HG03045 (cell line): ENCODE data around the gene SPATA3.
"Not testable (repeated sequence)": the region's sequence is repeated elsewhere in the genome, so short reads cannot be mapped to it uniquely, and the experiment has no call there.

ENCODE experiments used
- ATAC-seq: cut with Tn5 transposase; IDR thresholded peaks from one replicate; pipeline ENCODE4 v1.9.1; 2021; ENCODE audit warnings: mild to moderate bottlenecking, moderate library complexity; ENCODE audit not compliant: unreplicated experiment

SPATA3 gene

GRCh38 chr2:231018184-231018583, 22.3 kb downstream of the SPATA3 start:
- ATAC-seq: no peak

- ATAC-seq: not testable (repeated sequence)
Observed at GRCh38 chr2:231025059-231025458, 29.1 kb downstream of the SPATA3 start.

GRCh38 chr2:231028889-231029288, 33.0 kb downstream of the SPATA3 start:
- ATAC-seq: no peak

GRCh38 chr2:231029563-231029962, 33.6 kb downstream of the SPATA3 start:
- ATAC-seq: no peak

- ATAC-seq: no peak
Observed at GRCh38 chr2:231030725-231031124, 34.8 kb downstream of the SPATA3 start.

- ATAC-seq: no peak
Observed at GRCh38 chr2:231032575-231033140, 36.7 kb downstream of the SPATA3 start.

- ATAC-seq: no peak
Observed at GRCh38 chr2:231033147-231034132, 37.5 kb downstream of the SPATA3 start.

GRCh38 chr2:231034291-231034882, 38.5 kb downstream of the SPATA3 start:
- no peak for ATAC-seq

GRCh38 chr2:231036131-231036530, 40.2 kb downstream of the SPATA3 start:
- ATAC-seq: no peak

- ATAC-seq: no peak
Observed at GRCh38 chr2:231036578-231037106, 40.7 kb downstream of the SPATA3 start.

GRCh38 chr2:231037202-231037730, 41.3 kb downstream of the SPATA3 start, which contains the start of gene C2orf72:
C2orf72 (plus strand) TSS chr2:231037523; CDS start chr2:231037566, 43 bp downstream.
- no peak for ATAC-seq

- ATAC-seq: no peak
Observed at GRCh38 chr2:231037731-231038482, 42.0 kb downstream of the SPATA3 start.

GRCh38 chr2:231038483-231039293, 42.8 kb downstream of the SPATA3 start:
- ATAC-seq: no peak

GRCh38 chr2:231039294-231039664, 43.4 kb downstream of the SPATA3 start:
- ATAC-seq: no peak

GRCh38 chr2:231039821-231040364, 44.0 kb downstream of the SPATA3 start:
- ATAC-seq: no peak

- ATAC-seq: no peak
Observed at GRCh38 chr2:231041061-231041689, 45.3 kb downstream of the SPATA3 start.

GRCh38 chr2:231043796-231044195, 47.9 kb downstream of the SPATA3 start:
- ATAC-seq: no peak

GRCh38 chr2:231046916-231047273, 51.0 kb downstream of the SPATA3 start:
- ATAC-seq: no peak
